Left ventricle myocardium inferior (tissue), 1 donor: ENCODE results near the gene ABCG1. TPM values are rescaled to one million over a fixed set of nuclear protein-coding genes. Genes with fewer than 3 reads are reported as not detected.

ENCODE experiments used
- DNase-seq: peaks from one replicate; pipeline ENCODE4 v3.0.0-alpha.2; 2020
- H3K27ac ChIP-seq: fragments of 200-600 bp; replicated peaks from 2 replicates; pipeline ENCODE4 v1.8.0; 2021
- H3K27me3 ChIP-seq: fragments of 200-600 bp; 2 replicates; pipeline ENCODE4 v1.8.0; 2021; ENCODE audit warnings: low read depth
- H3K36me3 ChIP-seq: fragments of 200-600 bp; 2 replicates; pipeline ENCODE4 v1.8.0; 2021
- H3K4me1 ChIP-seq: fragments of 200-600 bp; 2 replicates; pipeline ENCODE4 v1.8.0; 2021
- H3K4me3 ChIP-seq: fragments of 200-600 bp; 2 replicates; pipeline ENCODE4 v1.8.0; 2021; ENCODE audit warnings: mild to moderate bottlenecking, moderate library complexity
- H3K9me3 ChIP-seq: fragments of 200-600 bp; replicated peaks from 2 replicates; pipeline ENCODE4 v1.8.0; 2021
- CTCF ChIP-seq: fragments of 200-600 bp; IDR thresholded peaks from 2 replicates; pipeline ENCODE4 v1.8.0; 2021; ENCODE audit warnings: antibody characterized with exemption, mild to moderate bottlenecking, borderline replicate concordance
- intact Hi-C: fragments of 100-400 bp; cut with micrococcal nuclease; formaldehyde crosslinking; loops from one replicate; pipeline ENCODE4 v1.11.0; 2022
- total RNA-seq: library from RNA; stranded (reverse); fragmentation: NEBNext Ultra II Directional; extraction: Animal tissue kit (Norgen Biotek cat#: 25700); gene quantifications from one replicate; pipeline ENCODE4 v1.2.1, GENCODE V29; 2021
- donor health status: DM: no; HTN: yes; CAD: no; lungs with severe emphysema.

Gene ABCG1
- total RNA-seq, 1 donor from 2014 or later: 8.7 TPM

GRCh38 chr21:42228709-42229220 is 9.8 kb downstream of the ABCG1 start:
- peaks cover 67% of the 10 kb centered on the region for H3K4me1 ChIP-seq
- peaks cover 14% of the 10 kb centered on the region for H3K36me3 ChIP-seq
- intact Hi-C loops: no loop called here
- H3K4me3 ChIP-seq: peak overlapping the region; percentile 17
- H3K27me3 ChIP-seq: no peaks in the 10 kb centered on the region
- no peak for DNase-seq
- no peak for TF ChIP-seq CTCF
- peak overlapping the region; percentile 80 for H3K27ac ChIP-seq
- no peaks in the 10 kb centered on the region for H3K9me3 ChIP-seq

- no peak for DNase-seq
- Histone ChIP-seq H3K36me3 (peaks cover 14% of the 10 kb centered on the region), H3K9me3 (no peaks in the 10 kb centered on the region), H3K27me3 (no peaks in the 10 kb centered on the region), H3K27ac (peak overlapping the region; percentile 90), H3K4me1 (peaks cover 75% of the 10 kb centered on the region), H3K4me3 (no peak overlapping the region)
- intact Hi-C loops: no loop called here
- TF ChIP-seq CTCF: no peak
These were observed 10.7 kb downstream of the ABCG1 start for GRCh38 chr21:42229676-42230075.

- peaks cover 80% of the 10 kb centered on the region for H3K4me1 ChIP-seq
- H3K4me3 ChIP-seq: no peak overlapping the region
- peaks cover 14% of the 10 kb centered on the region for H3K36me3 ChIP-seq
- intact Hi-C loops: no loop called here
- H3K27me3 ChIP-seq: no peaks in the 10 kb centered on the region
- DNase-seq: no peak
- no peaks in the 10 kb centered on the region for H3K9me3 ChIP-seq
- TF ChIP-seq CTCF: no peak
- peak overlapping the region; percentile 90 for H3K27ac ChIP-seq
These were observed 11.2 kb downstream of the ABCG1 start for GRCh38 chr21:42230178-42230577.

- Histone ChIP-seq H3K27me3 (no peaks in the 10 kb centered on the region), H3K4me3 (no peak overlapping the region), H3K4me1 (peaks cover 84% of the 10 kb centered on the region), H3K9me3 (no peaks in the 10 kb centered on the region), H3K27ac (peak overlapping the region; percentile 90), H3K36me3 (peaks cover 14% of the 10 kb centered on the region)
- intact Hi-C loops: no loop called here
- TF ChIP-seq CTCF: no peak
- no peak for DNase-seq
These were observed 11.7 kb downstream of the ABCG1 start for GRCh38 chr21:42230636-42231035.

GRCh38 chr21:42231756-42232155 is 12.8 kb downstream of the ABCG1 start:
- no peak for DNase-seq
- intact Hi-C loops: no loop called here
- H3K4me3 ChIP-seq: no peak overlapping the region
- peak overlapping the region; percentile 90 for H3K27ac ChIP-seq
- H3K27me3 ChIP-seq: no peaks in the 10 kb centered on the region
- TF ChIP-seq CTCF: no peak
- H3K9me3 ChIP-seq: no peaks in the 10 kb centered on the region
- peaks cover 95% of the 10 kb centered on the region for H3K4me1 ChIP-seq
- H3K36me3 ChIP-seq: peaks cover 3% of the 10 kb centered on the region
